KOPT-K1 (cell line): ENCODE data around the gene URB2.
A peak's percentile ranks its signal among the peaks of the same experiment; 100 is the strongest.

ENCODE experiments used
- H3K27ac ChIP-seq: fragments of 200-600 bp; sonication (generic); 2 replicates; pipeline ENCODE4 v1.5.1; 2016; ENCODE audit warnings: antibody characterized with exemption, mild to moderate bottlenecking, low read depth, low read length; ENCODE audit not compliant: poor library complexity, severe bottlenecking
- H3K36me3 ChIP-seq: fragments of 200-600 bp; sonication (generic); 2 replicates; pipeline ENCODE4 v1.5.1; 2017; ENCODE audit warnings: antibody characterized with exemption, mild to moderate bottlenecking, low read length, moderate library complexity; ENCODE audit not compliant: insufficient read depth
- H3K9me3 ChIP-seq: fragments of 200-600 bp; sonication (generic); 2 replicates; pipeline ENCODE4 v1.5.1; 2017; ENCODE audit warnings: antibody characterized with exemption, low read length, mild to moderate bottlenecking; ENCODE audit not compliant: insufficient read depth, poor library complexity, severe bottlenecking

Gene URB2

GRCh38 chr1:229624521-229625070 lies 1.5 kb upstream of the URB2 start:
- Histone ChIP-seq H3K9me3 (no peaks in the 10 kb centered on the region), H3K36me3 (peaks cover 24% of the 10 kb centered on the region), H3K27ac (peak overlapping the region; percentile 83)

GRCh38 chr1:229625071-229625914 lies 754 bp upstream of the URB2 start:
- Histone ChIP-seq H3K36me3 (peaks cover 31% of the 10 kb centered on the region), H3K27ac (peak overlapping the region; percentile 83), H3K9me3 (no peaks in the 10 kb centered on the region)

GRCh38 chr1:229627003-229627402 lies 956 bp downstream of the URB2 start:
- peaks cover 40% of the 10 kb centered on the region for H3K36me3 ChIP-seq
- H3K27ac ChIP-seq, result peak overlapping the region; percentile 83
- H3K9me3 ChIP-seq, result no peaks in the 10 kb centered on the region

GRCh38 chr1:229629261-229629660 lies 3.2 kb downstream of the URB2 start:
- Histone ChIP-seq H3K36me3 (peaks cover 59% of the 10 kb centered on the region), H3K27ac (no peak overlapping the region), H3K9me3 (no peaks in the 10 kb centered on the region)

GRCh38 chr1:229631148-229631547 lies 5.1 kb downstream of the URB2 start:
- H3K36me3 ChIP-seq, result peaks cover 78% of the 10 kb centered on the region
- no peaks in the 10 kb centered on the region for H3K9me3 ChIP-seq
- H3K27ac ChIP-seq, result no peak overlapping the region

- Histone ChIP-seq H3K36me3 (peaks cover 86% of the 10 kb centered on the region), H3K9me3 (no peaks in the 10 kb centered on the region)
Observed at GRCh38 chr1:229631966-229632365, 5.9 kb downstream of the URB2 start.

GRCh38 chr1:229636042-229636441 lies 10.0 kb downstream of the URB2 start:
- Histone ChIP-seq H3K27ac (no peak overlapping the region), H3K9me3 (no peaks in the 10 kb centered on the region), H3K36me3 (peaks cover 96% of the 10 kb centered on the region)

More at GRCh38 chr1:229631966-229632365, 5.9 kb downstream of the URB2 start:
- H3K27ac ChIP-seq, result no peak overlapping the region

- no peaks in the 10 kb centered on the region for H3K9me3 ChIP-seq
- no peak overlapping the region for H3K27ac ChIP-seq
- peaks cover 96% of the 10 kb centered on the region for H3K36me3 ChIP-seq
Observed at GRCh38 chr1:229637746-229638145, 11.7 kb downstream of the URB2 start.

GRCh38 chr1:229640455-229640854 lies 14.4 kb downstream of the URB2 start:
- peaks cover 96% of the 10 kb centered on the region for H3K36me3 ChIP-seq
- H3K9me3 ChIP-seq, result no peaks in the 10 kb centered on the region
- no peak overlapping the region for H3K27ac ChIP-seq

- H3K9me3 ChIP-seq, result no peaks in the 10 kb centered on the region
- peaks cover 96% of the 10 kb centered on the region for H3K36me3 ChIP-seq
- no peak overlapping the region for H3K27ac ChIP-seq
Observed at GRCh38 chr1:229641306-229641705, 15.3 kb downstream of the URB2 start.

GRCh38 chr1:229642376-229642775 lies 16.3 kb downstream of the URB2 start:
- no peaks in the 10 kb centered on the region for H3K9me3 ChIP-seq
- no peak overlapping the region for H3K27ac ChIP-seq
- peaks cover 96% of the 10 kb centered on the region for H3K36me3 ChIP-seq

GRCh38 chr1:229642970-229643369 lies 16.9 kb downstream of the URB2 start:
- peaks cover 96% of the 10 kb centered on the region for H3K36me3 ChIP-seq
- H3K27ac ChIP-seq, result no peak overlapping the region

GRCh38 chr1:229643996-229644745 lies 18.1 kb downstream of the URB2 start:
- Histone ChIP-seq H3K36me3 (peaks cover 99% of the 10 kb centered on the region), H3K27ac (no peak overlapping the region), H3K9me3 (no peaks in the 10 kb centered on the region)

More at GRCh38 chr1:229642970-229643369, 16.9 kb downstream of the URB2 start:
- no peaks in the 10 kb centered on the region for H3K9me3 ChIP-seq

- Histone ChIP-seq H3K27ac (no peak overlapping the region), H3K9me3 (no peaks in the 10 kb centered on the region), H3K36me3 (peaks cover 100% of the 10 kb centered on the region)
Observed at GRCh38 chr1:229645324-229645993, 19.4 kb downstream of the URB2 start.

- Histone ChIP-seq H3K27ac (no peak overlapping the region), H3K9me3 (no peaks in the 10 kb centered on the region), H3K36me3 (peaks cover 100% of the 10 kb centered on the region)
Observed at GRCh38 chr1:229648406-229648805, 22.4 kb downstream of the URB2 start.
